HG03060 (cell line): ENCODE measurements around the gene GPS1.
"Not testable (repeated sequence)": the region's sequence is repeated elsewhere in the genome, so short reads cannot be mapped to it uniquely, and the experiment has no call there.

Source experiments
- ATAC-seq: cut with Tn5 transposase; IDR thresholded peaks from one replicate; pipeline ENCODE4 v1.9.1; 2021; ENCODE audit warnings: low read depth, moderate number of reproducible peaks; ENCODE audit not compliant: unreplicated experiment

The GPS1 gene

GRCh38 chr17:82025401-82026107, 26.1 kb upstream of the GPS1 start:
- ATAC-seq: no peak

- ATAC-seq: no peak
Measured at GRCh38 chr17:82028246-82028645, 23.5 kb upstream of the GPS1 start.

DNA sequence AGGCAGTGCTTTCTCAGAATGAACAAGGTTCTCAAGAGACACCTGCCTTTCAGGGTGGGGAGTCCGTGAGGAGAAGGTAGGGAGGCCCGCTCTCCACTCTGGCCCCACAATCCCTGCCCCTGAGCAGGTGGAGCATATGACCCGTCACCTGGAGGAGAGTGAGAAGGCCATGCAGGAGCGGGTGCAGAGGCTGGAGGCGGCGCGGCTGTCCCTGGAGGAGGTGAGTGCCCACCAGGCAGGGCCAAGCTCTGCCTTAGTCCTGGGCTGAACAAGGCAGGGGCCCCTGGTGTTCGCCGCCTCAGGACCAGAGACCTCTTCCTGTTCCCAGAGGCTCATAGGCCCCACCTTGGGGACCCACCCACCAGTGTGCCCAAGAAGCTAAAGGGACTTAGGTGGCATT, 22.7 kb upstream of the GPS1 start:
- ATAC-seq: no peak

DNA sequence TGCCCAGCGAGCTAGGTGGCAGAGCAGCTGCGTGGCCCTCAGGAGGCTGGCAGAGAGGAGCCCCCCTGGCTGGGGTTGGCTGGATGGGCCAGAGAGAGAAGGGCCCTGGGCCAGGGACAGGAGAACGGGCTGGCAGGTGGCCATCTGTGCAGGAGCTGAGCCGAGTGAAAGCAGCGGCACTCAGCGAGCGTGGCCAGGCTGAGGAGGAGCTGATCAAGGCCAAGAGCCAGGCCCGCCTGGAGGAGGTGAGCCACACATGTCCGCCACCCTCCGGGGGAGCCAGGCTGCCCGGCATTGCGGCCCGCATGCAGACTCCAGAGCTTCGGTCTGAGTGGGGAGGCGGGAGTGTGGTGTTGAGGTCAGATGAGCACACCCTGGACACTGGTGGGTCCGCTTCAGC, 22.3 kb upstream of the GPS1 start:
- no peak for ATAC-seq

DNA sequence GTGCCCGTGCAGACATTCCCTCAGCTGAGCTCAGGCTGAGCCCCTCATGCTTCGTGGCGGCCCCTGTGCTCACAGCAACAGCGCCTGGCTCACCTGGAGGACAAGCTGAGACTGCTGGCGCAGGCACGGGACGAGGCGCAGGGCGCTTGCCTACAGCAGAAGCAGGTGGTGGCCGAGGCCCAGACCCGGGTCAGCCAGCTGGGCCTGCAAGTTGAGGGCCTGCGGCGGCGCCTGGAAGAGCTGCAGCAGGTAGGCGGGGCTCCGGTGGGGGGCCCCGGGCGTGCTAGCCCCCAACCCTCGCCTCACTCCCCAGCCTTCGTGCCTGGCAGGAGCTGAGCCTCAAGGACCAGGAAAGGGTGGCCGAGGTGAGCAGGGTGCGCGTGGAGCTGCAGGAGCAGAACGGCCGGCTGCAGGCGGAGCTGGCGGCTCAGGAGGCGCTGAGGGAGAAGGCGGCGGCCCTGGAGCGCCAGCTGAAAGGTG, 21.7 kb upstream of the GPS1 start:
- no peak for ATAC-seq

DNA sequence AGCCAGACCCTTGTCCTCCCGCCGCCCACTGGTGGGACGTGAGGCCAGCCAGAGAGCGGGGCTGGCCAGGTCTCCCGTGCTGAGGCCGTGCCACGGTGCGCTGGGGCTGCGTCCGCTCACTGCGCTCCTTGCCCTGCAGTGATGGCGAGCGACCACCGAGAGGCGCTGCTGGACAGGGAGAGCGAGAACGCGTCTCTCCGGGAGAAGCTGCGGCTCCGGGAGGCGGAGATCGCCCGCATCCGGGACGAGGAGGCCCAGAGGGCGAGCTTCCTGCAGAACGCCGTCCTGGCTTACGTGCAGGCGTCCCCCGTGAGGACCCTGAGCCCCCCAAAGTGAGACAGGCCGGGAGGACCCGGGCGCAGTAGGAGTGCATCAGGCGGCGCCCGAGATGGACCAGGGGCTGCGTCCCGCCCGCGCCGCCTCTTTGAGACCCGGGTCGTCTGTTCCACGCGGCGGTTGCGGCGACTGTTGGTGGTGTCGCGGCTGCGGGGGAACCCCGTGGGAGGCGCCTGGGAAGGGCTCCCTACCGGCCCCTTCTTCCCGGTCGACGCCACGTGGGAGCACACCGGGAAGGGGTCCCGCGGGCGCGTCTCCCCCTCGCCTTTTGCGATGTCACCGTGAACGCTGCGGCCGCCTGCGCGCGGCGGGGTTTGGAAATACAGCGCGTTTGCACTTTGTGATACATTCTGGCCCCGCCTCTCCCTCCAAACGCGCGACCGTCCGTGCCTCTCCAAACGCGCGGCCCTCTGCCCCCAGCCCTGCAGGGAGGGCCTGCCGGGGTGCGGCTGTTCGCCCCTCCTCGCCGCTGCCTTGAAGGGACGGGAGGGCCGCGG, 21.0 kb upstream of the GPS1 start:
- ATAC-seq: no peak

GRCh38 chr17:82031303-82031884, 20.3 kb upstream of the GPS1 start, which contains the start of gene RAC3:
Gene RAC3 (plus strand): TSS chr17:82031678. CDS start chr17:82031762, 84 bp downstream.
- no peak for ATAC-seq

DNA sequence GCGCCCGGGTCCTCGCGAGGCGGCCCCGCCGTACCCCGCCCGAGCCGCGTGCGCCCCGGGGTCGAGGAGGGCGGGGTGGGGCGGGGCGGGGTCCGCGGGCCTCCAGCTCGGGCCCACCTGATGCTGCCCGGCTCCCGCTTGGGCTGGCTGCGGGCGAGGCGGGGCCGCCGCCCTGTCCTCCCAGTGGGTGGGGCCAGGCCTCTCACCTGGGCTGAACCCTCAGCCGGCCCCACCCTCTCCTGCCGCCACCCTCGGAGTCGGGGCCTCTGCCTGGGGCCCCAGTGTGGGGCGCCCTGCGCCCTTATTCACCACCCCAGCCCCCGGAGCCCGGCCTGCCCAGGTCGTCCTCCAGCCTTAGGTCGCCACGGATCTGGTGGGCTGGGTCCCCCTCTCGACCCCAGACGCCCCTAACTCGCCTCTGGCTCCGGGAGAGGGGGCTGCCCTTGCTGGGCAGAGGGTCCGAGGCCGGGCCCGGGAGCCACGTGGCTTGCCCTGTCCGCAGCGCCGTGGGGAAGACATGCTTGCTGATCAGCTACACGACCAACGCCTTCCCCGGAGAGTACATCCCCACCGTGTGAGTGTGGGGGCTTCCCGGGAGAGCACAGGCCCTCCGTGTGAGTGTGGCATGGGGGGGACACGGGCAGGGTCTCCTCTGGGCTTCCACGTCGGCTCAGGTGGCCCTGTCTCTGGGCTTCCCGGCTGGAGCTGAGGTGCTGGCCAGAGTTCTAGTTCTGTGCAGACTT, 19.6 kb upstream of the GPS1 start:
- ATAC-seq: no peak

DNA sequence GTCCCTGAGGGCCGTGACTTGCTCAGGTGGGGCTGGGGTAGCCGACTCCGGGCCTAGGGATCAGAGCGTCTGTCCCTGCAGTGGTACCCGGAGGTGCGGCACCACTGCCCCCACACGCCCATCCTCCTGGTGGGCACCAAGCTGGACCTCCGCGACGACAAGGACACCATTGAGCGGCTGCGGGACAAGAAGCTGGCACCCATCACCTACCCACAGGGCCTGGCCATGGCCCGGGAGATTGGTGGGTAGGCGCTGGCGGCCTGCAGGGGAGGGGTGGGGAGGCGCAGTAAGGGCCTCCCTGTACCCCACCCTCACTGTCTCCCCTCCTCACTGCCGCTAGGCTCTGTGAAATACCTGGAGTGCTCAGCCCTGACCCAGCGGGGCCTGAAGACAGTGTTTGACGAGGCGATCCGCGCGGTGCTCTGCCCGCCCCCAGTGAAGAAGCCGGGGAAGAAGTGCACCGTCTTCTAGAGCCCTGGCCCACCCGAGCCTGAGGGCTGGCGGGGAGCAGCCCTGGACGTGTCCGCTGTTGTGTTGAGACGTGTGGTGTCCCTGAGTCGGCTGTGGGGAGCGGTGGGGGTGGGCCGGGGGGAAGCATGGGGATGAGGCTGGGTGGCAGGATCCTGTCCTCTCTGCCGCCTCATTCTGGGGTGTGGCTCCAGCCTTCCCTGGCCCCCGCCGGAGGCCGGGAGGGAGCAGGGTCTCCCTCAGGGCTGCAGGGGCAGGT, 18.2 kb upstream of the GPS1 start:
- ATAC-seq: no peak

GRCh38 chr17:82034371-82035011, 17.2 kb upstream of the GPS1 start:
- ATAC-seq: no peak

GRCh38 chr17:82035488-82035887, 16.2 kb upstream of the GPS1 start:
- no peak for ATAC-seq

- ATAC-seq: no peak
Measured at GRCh38 chr17:82035956-82036633, 15.6 kb upstream of the GPS1 start.

DNA sequence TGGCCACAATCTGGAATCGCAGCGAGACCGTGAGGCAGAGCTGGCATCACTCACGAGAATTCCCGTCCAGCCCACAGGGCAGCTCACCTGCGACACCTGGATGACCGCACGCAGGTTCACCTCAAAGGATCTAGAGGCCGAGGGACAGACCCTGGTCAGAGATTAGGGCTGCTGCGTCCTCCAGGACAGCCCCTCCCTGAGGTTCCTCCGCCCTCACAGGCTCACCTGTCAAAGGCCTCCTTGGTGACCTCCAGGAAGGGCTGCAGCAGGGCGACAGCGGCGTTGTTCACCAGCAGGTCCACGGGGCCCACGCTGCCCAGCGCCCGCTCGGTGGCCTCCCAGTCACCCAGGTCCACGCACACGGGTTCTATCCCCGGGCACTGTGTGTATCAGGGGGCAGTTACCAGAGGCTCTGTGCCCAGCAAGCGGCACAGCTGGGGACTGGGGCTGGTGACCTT, 15.0 kb upstream of the GPS1 start:
- no peak for ATAC-seq

DNA sequence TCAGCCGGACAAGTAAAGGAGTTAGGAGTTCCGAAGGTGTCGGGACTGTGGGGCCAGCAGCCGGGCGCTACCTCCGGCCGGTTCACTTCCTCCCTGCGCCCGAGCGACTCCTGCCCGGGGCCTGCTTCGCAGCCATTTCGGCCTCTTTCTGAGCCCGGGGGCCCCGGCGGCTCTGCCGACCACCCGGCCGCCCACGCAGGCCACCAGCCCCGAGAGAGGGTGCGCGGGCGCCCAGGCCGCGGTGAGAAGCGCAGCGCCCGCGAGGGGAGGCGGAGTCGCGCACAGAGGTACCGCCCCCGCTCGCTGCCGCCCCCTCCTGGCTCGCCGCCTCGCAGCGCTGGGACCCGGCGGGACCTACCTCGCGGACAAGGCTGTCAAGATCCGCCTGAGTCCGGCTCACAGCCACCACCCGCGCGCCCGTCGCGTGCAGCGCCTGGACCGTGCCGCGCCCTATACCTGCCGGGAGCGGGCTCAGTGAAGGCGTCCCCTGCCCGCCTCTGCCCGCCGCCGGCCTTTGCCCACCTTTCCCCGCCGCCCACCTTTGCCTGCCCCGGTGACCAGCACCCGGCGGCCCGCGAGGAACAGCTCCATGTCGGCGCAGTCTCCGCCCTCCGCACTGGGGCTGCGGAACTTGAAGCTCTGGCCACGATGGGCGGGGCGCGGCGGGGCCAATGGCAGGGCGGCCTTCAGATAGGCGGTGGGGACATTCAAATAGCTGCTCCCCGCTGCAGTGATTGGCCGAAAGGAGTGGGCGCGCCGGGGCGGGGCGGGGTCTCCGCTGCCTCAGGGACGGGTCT, 14.4 kb upstream of the GPS1 start, which contains the start of gene DCXR:
Gene DCXR, minus strand, starts transcription at position 606 of the 797 bp plus-strand sequence. Its CDS starts 15 bp downstream, at position 591.
- peak; percentile 62 for ATAC-seq

DNA sequence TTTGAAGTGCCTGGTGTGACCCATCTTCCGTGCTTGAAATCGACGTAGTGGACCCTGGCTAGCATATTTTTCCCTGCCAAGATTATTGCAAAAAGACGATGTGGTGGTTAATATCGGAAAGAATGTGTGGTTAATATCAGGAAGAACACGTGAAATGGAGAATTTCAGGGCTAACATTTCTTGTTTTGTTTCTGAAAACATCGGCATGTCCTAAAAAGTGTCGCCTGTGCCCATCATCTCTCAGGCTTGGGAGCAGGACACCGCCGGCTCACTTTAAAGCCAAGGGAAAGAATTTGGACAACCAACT, 13.9 kb upstream of the GPS1 start:
- ATAC-seq: no peak

DNA sequence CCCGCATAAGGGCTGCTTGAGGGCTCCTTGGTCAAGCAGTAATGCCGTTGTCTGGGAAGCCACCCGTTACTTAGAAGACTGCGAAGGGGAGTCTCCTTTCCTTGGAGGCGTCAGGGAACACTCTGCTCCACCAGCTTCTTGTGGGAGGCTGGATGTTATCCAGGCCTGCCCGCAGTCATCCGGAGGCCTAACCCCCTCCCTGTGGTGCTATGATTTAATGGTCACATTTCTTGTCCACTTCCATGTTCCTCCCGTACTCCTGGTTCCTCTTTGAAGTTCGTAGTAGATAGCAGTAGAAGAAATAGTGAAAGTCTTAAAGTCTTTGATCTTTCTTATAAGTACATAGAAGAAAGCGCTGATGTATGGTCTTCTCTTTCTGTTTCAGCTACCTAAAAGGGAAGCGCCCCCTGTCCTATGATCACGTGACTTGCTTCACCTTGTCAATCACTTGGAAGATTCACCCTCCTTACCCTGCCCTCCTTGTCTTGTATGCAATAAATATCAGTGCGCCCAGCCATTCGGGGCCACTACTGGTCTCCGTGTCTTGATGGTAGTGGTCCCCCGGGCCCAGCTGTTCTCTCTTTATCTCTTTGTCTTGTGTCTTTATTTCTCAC, 12.8 kb upstream of the GPS1 start:
- ATAC-seq: not testable (repeated sequence)

GRCh38 chr17:82039695-82040299, 11.9 kb upstream of the GPS1 start:
- ATAC-seq: no peak
